Tibial nerve (tissue), 4 donors: ENCODE data around the gene C1orf159. TPM values are rescaled to one million over a fixed set of nuclear protein-coding genes. Genes with fewer than 3 reads are reported as not detected.
A peak's percentile ranks its signal among the peaks of the same experiment; 100 is the strongest.
"Not testable (repeated sequence)": the region's sequence is repeated elsewhere in the genome, so short reads cannot be mapped to it uniquely, and the experiment has no call there.

ENCODE experiments used
- DNase-seq, 2 donors: peaks; one replicate each; pipeline ENCODE4 v3.0.0-alpha.2; 2019; ENCODE audit warnings: low spot score in 2 of 2
- H3K27ac ChIP-seq, 4 donors: fragments of 200-600 bp; sonication (generic) in 3 of 4; one replicate each; pipeline ENCODE4 v1.5.1; 2017 to 2019; ENCODE audit warnings: mild to moderate bottlenecking in 1 of 4
- H3K27me3 ChIP-seq, 2 donors: fragments of 200-600 bp; sonication (generic) in 1 of 2; one replicate each; pipeline versions ENCODE4 v1.5.1 to v1.6.0; 2017 to 2019
- H3K36me3 ChIP-seq, 3 donors: fragments of 200-600 bp; sonication (generic); one replicate each; pipeline ENCODE4 v1.5.1; 2018 to 2019
- H3K4me1 ChIP-seq, 4 donors: fragments of 200-600 bp; sonication (generic) in 3 of 4; one replicate each; pipeline ENCODE4 v1.5.1; 2017 to 2019
- H3K4me3 ChIP-seq, 4 donors: fragments of 200-600 bp; sonication (generic) in 3 of 4; one replicate each; pipeline ENCODE4 v1.5.1; 2017 to 2019; ENCODE audit warnings: mild to moderate bottlenecking in 1 of 4, moderate library complexity in 1 of 4
- H3K9me3 ChIP-seq, 4 donors: fragments of 200-600 bp; sonication (generic) in 3 of 4; one replicate each; pipeline ENCODE4 v1.5.1; 2017 to 2019
- EP300 ChIP-seq, 2 donors: sonication (generic); formaldehyde crosslinking; IDR thresholded peaks; one replicate each; pipeline ENCODE4 v1.6.1; 2017; ENCODE audit warnings: antibody characterized with exemption in 2 of 2, mild to moderate bottlenecking in 1 of 2
- POLR2A ChIP-seq, 2 donors: fragments of 450-650 bp; IDR thresholded peaks; one replicate each; pipeline ENCODE4 v1.6.1; 2017; ENCODE audit warnings: antibody characterized with exemption in 2 of 2, mild to moderate bottlenecking in 2 of 2, moderate library complexity in 2 of 2
- WGBS, 2 donors: methylation state at CpG; one replicate each; pipeline ENCODE4 v1.1.5; 2018; 5-methylcytosine and 5-hydroxymethylcytosine counted together
- total RNA-seq, 4 donors: library from RNA; depleted of rRNA; stranded (reverse); fragments of >200 nt; gene quantifications; one replicate each; pipeline ENCODE4 v1.1.0, GENCODE V29; 2016
- TF ChIP-seq, protein P1 (sequence below), 5 experiments: fragments of 200-600 bp in 3 of 5; fragments of 450-650 bp in 2 of 5; sonication (generic) in 3 of 5; IDR thresholded peaks; one replicate each; pipeline ENCODE4 v1.5.1; 2016 to 2019; ENCODE audit warnings: antibody characterized with exemption in 5 of 5, mild to moderate bottlenecking in 3 of 5, moderate library complexity in 2 of 5

Gene C1orf159
- total RNA-seq, 4 donors from 2014 or later = 18.4 to 29.4 (median 23.1) TPM

DNA sequence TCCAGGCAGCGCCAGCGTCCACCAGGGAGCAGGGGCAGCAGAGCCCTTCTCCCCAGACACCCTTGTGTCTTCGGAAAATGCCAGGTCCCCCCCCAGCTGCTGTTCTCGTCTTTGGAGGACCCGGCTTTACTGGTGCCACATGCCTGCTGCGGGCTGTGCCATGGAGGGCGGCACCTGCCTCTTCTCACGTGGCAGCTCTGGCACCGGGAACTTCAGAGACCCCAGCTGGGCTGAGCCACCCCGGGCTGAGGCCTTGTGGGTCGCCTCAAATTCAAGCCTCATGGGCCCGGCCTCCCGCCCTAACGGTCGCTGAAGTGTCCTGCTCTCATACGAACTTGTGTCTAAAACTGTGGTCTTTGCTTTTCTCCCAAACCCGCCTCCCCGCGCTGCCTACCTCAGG, 27.0 kb upstream of the C1orf159 start:
- Histone ChIP-seq H3K9me3 (no peaks in the 10 kb centered on the region), H3K27ac (no peak overlapping the region), H3K4me3 (no peak overlapping the region), H3K36me3 (no peaks in the 10 kb centered on the region), H3K4me1 (peaks cover 0 to 13% (median 0%) of the 10 kb centered on the region in 4 donors), H3K27me3 (peaks cover 0 to 53% of the 10 kb centered on the region in 2 donors)
- TF ChIP-seq EP300 (IDR thresholded peaks at IDR 0.05) (no peak), POLR2A (IDR thresholded peaks at IDR 0.05) (no peak)
- TF ChIP-seq, protein P1, sequence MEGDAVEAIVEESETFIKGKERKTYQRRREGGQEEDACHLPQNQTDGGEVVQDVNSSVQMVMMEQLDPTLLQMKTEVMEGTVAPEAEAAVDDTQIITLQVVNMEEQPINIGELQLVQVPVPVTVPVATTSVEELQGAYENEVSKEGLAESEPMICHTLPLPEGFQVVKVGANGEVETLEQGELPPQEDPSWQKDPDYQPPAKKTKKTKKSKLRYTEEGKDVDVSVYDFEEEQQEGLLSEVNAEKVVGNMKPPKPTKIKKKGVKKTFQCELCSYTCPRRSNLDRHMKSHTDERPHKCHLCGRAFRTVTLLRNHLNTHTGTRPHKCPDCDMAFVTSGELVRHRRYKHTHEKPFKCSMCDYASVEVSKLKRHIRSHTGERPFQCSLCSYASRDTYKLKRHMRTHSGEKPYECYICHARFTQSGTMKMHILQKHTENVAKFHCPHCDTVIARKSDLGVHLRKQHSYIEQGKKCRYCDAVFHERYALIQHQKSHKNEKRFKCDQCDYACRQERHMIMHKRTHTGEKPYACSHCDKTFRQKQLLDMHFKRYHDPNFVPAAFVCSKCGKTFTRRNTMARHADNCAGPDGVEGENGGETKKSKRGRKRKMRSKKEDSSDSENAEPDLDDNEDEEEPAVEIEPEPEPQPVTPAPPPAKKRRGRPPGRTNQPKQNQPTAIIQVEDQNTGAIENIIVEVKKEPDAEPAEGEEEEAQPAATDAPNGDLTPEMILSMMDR (IDR thresholded peaks at IDR 0.05) = no peak
- 71 to 77% methylated on average over 16 to 19 of the region's 19 CpGs for WGBS, 2 donors
- no peak for DNase-seq

DNA sequence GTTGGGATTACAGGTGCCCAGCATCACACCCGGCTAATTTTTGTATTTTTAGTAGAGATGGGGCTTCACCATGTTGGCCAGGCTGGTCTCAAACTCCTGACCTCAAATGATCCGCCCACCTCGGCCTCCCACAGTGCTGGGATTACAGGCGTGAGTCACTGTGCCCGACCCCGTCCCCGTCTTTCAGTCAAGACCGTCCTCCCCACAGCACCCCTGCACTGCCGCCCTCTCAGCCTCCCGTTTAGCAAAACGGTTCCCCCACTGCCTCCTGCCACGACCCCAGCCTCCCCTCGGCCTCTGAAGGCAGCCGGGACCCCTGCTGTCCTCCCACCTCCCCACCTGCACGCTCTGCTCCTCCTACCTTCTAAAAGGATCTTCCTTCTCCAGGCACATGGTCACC, 26.5 kb upstream of the C1orf159 start:
- peaks cover 0 to 58% of the 10 kb centered on the region in 2 donors for H3K27me3 ChIP-seq
- not testable (repeated sequence) for DNase-seq, H3K27ac ChIP-seq, H3K36me3 ChIP-seq, H3K4me3 ChIP-seq, H3K9me3 ChIP-seq
- 42 to 49% methylated on average over 15 of the region's 15 CpGs for WGBS, 2 donors
- peaks cover 0 to 18% (median under 1%) of the 10 kb centered on the region in 4 donors for H3K4me1 ChIP-seq

DNA sequence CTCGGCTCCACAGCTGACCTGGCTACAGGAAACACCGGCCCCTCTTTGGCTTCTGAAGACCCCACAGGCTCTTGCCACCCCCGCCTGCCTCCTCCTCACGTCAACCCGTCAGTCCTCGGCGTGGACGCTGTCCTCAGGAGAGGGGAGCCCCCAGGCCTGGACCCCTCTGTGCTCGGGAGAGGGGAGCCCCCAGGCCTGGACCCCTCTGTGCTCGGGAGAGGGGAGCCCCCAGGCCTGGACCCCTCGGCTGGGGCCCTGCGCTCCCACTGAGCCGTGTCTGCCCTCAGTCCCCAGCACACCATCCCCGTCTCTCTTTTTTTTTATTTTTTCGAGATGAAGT, 26.0 kb upstream of the C1orf159 start:
- Histone ChIP-seq H3K9me3 (no peaks in the 10 kb centered on the region), H3K4me1 (peaks cover 0 to 21% (median 2%) of the 10 kb centered on the region in 4 donors), H3K36me3 (no peaks in the 10 kb centered on the region), H3K4me3 (no peak overlapping the region), H3K27ac (no peak overlapping the region), H3K27me3 (peaks cover 0 to 62% of the 10 kb centered on the region in 2 donors)
- 56 to 63% methylated on average over 15 of the region's 15 CpGs for WGBS, 2 donors
- no peak for DNase-seq
- TF ChIP-seq, protein P1 (IDR thresholded peaks at IDR 0.05) = no peak

DNA sequence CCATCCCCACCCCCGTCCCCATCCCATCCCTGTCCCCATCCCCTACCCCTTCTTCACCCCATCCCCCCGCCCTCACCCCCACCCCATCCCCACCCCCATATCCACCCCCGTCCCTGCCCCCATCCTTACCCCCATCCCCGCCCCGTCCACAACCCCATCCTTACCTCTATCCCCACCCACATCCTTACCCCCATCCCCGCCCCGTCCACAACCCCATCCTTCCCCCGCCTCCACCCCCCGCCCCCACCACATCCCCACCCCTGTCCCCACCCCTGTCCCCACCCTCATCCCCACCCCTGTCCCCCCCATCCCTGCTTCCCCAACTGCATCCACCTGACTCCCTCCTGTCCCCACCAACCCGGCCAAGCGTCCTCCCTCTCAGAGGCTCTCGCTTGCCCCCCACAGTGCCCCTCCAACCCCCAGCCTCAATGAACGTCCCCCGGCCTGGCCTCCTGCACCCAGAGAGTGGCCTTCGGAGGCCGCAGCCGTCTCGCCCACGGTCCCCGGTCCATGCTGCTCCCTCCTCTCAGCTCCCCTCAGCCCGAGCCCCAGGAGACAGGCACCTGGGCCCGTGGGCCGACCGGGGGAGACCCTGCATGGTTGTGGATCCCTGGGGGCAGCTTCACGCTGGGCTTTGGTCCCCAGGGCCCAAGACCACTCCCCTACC, 25.5 kb upstream of the C1orf159 start:
- WGBS, 2 donors = 50 to 53% methylated on average over 13 to 17 of the region's 25 CpGs
- Histone ChIP-seq H3K27me3 (peaks cover 0 to 62% of the 10 kb centered on the region in 2 donors), H3K4me3 (no peak overlapping the region), H3K9me3 (no peaks in the 10 kb centered on the region), H3K4me1 (peaks cover 0 to 21% (median 4%) of the 10 kb centered on the region in 4 donors), H3K36me3 (no peaks in the 10 kb centered on the region), H3K27ac (no peak overlapping the region)
- TF ChIP-seq POLR2A (IDR thresholded peaks at IDR 0.05) = no peak
- no peak for TF ChIP-seq EP300 (IDR thresholded peaks at IDR 0.05)
- TF ChIP-seq, protein P1 (IDR thresholded peaks at IDR 0.05) = no peak
- DNase-seq = no peak

DNA sequence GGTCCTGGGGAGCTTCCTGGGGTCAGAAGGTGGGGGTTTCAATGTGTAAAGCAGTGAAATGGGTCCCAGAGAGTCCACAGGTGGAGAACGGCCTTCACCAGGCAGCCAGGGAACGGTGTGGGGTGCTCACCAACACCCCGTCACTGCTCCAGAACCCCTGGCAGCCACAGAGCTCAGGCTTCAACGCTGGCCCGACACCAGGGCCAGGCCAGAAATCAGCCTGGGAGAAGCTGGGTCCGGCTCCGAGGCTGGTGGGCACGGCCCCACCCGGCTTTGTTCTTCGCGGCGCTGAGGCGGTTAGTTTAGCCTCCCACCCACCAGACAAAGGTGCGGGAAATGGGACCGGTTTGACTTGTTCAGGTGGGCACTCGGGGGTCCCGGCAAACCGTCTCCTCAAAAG, 24.8 kb upstream of the C1orf159 start:
- no peaks in the 10 kb centered on the region for H3K9me3 ChIP-seq
- WGBS, 2 donors = 39 to 42% methylated on average over 18 of the region's 18 CpGs
- no peaks in the 10 kb centered on the region for H3K36me3 ChIP-seq
- no peak overlapping the region for H3K27ac ChIP-seq
- DNase-seq = no peak
- no peak overlapping the region for H3K4me3 ChIP-seq
- peaks cover 0 to 62% of the 10 kb centered on the region in 2 donors for H3K27me3 ChIP-seq
- no peak for TF ChIP-seq EP300 (IDR thresholded peaks at IDR 0.05)
- H3K4me1 ChIP-seq = peaks cover 0 to 28% (median 4%) of the 10 kb centered on the region in 4 donors

DNA sequence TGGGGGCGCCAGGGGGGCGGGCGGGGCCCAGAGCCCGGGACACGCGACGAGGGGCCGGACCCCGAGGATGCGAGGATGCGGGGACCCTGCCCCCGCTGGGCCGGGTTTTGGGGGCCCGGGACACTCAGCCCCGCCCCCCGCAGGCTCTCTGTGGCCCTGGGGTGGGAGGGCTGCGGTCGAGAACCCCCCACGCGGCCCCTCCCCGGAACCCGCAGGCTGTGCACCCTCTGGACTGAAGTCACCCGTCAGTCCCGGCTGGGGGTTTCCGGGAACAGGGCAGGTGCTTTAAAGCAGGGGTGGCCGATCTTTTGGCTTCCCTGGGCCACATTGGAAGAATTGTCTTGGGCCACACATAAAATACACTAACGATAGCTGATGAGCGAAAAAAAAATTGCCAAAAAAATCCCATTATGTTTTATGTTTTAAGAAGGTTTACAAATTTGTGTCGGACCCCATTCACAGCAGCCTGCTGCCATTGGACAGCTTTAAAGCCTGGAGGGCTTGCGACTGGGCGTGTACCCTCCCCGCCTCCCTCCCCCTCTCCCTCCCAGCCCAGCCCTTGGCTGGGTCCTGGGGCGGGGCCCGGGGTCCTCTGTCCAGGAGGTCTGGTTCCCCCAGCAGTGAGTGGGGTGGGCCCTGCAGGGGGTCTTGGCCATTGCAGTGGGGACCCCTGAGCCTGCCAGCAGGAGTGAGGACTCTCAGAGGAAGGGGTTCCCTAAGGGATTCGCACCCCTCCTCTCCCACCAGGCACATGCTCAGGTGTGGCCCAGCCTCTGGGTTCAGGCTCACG, 21.6 kb upstream of the C1orf159 start:
- TF ChIP-seq, protein P1 (IDR thresholded peaks at IDR 0.05) = no peak
- no peak for TF ChIP-seq POLR2A (IDR thresholded peaks at IDR 0.05)
- Histone ChIP-seq H3K4me3 (peak overlapping the region in 1 of 4 donors; percentile 23), H3K4me1 (peaks cover 0 to 27% (median 8%) of the 10 kb centered on the region in 4 donors), H3K9me3 (no peaks in the 10 kb centered on the region), H3K27me3 (peaks cover 0 to 42% of the 10 kb centered on the region in 2 donors), H3K36me3 (no peaks in the 10 kb centered on the region), H3K27ac (peak overlapping the region in 1 of 4 donors; percentile 75)
- 22 to 23% methylated on average over 11 to 19 of the region's 36 CpGs for WGBS, 2 donors
- no peak for DNase-seq
